Hematopoietic multipotent progenitor cell treated with erythropoietin and hydrocortisone succinate and interleukin-3 and kit ligand, for 4 days (in vitro differentiated cells): ENCODE measurements around the gene C2orf92.

Experiments used
- DNase-seq: peaks from one replicate; pipeline ENCODE4 v3.0.0-alpha.2; 2015

The C2orf92 gene

DNA sequence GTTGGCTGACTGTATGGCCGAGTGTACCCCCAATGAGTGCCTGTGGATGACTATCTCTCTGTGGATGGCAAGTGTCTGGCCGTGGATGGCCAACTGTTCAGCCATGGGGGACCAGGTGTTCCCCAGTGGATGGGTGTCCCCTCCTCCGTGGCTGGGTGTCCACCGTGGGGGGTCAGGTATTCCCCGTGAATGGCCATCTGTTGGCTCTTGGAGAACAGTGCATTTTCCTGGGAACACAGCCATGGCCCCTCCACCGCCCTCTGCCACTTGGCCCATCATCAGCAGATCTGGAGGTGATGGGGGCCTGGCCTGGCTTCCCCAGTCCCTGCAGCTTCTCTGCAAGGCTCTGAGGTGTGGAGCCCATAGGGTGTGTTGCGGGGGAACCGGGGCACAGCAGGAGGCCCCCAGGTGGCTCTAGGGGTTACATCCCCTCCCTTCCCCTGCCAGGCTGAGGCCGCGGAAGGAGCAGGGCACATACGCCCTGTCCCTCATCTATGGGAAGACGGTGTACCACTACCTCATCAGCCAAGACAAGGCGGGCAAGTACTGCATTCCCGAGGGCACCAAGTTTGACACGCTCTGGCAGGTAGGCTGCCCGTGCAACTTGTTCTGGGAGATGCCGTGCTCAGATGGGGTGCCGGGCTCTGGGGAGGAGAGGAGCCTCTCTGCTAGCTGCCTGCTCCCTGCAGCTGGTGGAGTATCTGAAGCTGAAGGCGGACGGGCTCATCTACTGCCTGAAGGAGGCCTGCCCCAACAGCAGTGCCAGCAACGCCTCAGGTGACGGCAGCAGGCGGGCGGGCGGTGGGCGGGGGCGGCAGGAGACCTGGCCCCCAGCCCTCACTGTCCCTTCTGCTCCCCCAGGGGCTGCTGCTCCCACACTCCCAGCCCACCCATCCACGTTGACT, 63.2 kb downstream of the C2orf92 start:
- no peak for DNase-seq

DNA sequence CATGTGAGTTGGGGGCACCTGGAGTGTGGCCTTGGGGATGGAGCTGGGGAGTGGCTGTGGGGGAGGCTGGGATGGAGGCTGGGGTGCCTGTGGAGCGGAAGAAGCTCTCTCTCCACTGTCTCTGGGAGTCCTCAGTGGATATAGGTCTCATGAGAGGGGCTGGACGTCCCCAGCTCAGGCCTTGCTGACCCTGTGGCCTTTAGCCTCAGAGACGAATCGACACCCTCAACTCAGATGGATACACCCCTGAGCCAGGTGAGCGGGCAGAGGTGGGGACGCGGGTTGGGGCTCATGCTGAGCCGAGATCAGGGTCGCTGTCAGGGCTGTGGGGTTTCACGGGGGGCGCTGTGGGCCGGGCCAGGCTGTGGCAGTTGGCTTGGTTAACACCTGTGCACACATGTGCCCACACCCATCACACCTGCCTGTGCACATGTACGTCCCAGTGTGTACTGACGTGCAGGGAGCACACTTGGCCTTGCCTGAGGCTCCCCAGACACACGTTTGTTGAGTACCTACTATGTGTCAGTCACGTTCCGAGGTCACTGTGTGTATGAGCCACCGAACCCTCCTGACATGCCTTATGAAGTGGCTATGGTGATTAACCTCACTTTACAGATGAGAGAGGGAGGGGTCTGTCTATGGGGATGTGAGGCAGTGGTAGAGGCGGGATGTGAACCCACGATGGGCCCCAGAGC, 64.0 kb downstream of the C2orf92 start:
- no peak for DNase-seq

DNA sequence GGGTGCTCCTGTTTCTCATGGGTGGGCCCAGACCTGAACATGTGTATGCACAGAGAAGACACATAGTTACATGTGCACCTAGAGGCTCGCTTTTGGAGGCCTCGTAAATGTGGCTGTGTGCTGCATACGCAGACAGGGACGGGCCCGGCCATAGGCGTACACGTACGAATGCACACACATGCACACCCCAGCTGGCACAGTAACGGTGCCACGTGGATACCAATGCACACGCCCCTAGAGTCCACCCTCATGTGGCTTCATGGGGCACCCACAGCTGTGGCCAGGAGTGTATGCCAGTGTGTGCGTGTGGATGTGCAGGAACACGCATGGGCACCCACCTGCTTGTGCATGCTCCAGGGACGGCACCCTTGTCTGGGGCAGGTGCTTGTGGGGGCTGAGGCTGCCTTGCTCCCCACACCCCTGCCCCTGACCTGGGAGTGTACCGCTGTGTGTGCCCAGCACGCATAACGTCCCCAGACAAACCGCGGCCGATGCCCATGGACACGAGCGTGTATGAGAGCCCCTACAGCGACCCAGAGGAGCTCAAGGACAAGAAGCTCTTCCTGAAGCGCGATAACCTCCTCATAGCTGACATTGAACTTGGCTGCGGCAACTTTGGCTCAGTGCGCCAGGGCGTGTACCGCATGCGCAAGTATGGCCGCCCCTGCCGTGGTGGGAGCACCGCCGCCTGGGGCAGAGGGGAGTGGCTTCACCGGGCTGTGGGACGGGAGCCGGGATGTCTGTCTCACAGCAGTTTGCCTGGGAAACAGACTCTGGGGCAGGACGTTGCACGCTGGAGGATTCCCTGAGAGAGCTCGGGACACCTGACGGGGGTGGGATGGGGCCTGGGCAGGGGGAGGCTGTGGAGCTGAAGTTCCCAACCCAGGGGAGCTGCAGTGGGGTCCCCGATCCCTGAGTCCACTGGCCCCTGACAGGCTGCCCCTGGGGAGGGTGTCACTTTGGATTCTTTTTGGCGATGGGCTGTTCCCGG, 64.8 kb downstream of the C2orf92 start:
- DNase-seq = no peak

DNA sequence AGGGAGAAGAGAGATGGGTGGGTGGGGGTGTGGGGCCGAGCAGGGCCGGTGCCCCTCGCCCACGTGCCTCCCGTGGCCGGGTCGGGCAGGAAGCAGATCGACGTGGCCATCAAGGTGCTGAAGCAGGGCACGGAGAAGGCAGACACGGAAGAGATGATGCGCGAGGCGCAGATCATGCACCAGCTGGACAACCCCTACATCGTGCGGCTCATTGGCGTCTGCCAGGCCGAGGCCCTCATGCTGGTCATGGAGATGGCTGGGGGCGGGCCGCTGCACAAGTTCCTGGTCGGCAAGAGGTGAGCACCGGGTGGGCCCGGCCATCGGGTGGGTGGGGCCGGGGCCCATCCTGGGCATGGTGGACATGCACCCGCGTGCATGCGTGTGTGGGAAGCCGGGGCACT, 65.6 kb downstream of the C2orf92 start:
- no peak for DNase-seq

DNA sequence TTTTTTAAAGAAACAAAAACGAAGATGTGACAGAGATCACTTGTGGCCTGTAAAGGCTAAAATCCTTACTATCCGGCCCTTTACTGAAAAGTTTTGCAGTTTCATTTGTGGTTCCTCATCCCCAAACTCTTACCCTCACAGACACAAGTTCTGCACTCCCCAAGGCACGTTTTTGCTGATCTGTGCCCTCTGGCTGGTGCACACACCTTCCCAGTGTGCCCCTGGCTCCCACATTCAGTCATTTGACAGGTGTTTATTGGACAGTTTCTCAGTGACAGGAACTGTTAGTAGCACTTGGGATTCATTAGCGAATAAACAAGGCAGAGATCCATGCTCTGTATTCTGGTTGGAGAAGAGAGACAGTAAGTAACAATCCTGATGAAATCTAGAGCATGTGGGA, 66.7 kb downstream of the C2orf92 start:
- no peak for DNase-seq

DNA sequence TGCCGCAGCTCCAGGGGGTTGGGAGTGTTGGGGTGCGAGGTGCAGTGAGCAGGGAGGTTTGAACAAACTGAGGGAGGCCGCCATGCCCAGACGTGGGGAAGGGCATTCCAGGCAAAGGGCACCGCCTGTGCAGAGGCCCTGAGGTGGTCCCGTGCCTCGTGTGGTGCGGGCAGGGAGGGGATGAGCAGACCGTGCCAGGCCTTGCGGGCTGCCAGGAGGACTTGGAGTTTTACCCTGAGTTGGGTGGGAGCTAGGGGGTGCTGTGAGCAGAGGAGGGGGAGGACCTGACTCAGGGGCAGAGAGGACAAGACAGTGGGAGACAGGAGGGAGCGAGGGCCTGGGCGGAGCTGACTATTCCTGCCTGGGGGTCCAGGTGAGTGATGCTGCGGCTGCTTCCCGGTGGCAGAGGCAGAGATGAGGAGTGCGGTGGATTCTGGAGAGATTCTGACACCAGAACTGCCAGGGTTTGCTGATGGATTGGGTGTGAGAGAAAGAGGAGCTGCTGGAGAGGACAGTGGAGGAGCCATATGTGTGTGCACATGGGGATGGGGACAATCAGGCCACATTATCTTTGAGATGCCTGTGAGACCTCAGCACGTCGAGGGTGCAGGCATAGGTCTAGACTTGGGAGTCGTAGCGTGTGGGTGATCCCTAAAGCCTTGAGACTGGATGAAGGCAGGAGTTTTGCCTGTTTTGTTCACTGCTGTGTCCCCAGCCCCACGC, 67.3 kb downstream of the C2orf92 start:
- DNase-seq = no peak

DNA sequence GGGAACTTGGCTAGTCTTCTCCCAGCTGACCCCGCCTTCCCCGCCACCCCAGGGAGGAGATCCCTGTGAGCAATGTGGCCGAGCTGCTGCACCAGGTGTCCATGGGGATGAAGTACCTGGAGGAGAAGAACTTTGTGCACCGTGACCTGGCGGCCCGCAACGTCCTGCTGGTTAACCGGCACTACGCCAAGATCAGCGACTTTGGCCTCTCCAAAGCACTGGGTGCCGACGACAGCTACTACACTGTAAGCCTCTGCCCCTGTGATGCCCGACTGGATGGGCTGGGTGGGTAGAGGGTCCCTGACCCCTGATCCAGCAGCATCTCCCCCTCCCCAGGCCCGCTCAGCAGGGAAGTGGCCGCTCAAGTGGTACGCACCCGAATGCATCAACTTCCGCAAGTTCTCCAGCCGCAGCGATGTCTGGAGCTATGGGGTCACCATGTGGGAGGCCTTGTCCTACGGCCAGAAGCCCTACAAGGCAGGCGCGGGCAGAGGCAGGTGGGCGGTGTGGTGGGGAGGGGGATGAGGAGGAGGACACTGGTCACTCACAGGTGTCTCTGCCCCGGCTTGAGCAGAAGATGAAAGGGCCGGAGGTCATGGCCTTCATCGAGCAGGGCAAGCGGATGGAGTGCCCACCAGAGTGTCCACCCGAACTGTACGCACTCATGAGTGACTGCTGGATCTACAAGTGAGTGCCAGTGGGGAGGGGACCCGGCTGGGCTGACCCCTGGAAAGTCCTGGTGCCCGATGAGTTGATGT, 68.1 kb downstream of the C2orf92 start:
- no peak for DNase-seq

DNA sequence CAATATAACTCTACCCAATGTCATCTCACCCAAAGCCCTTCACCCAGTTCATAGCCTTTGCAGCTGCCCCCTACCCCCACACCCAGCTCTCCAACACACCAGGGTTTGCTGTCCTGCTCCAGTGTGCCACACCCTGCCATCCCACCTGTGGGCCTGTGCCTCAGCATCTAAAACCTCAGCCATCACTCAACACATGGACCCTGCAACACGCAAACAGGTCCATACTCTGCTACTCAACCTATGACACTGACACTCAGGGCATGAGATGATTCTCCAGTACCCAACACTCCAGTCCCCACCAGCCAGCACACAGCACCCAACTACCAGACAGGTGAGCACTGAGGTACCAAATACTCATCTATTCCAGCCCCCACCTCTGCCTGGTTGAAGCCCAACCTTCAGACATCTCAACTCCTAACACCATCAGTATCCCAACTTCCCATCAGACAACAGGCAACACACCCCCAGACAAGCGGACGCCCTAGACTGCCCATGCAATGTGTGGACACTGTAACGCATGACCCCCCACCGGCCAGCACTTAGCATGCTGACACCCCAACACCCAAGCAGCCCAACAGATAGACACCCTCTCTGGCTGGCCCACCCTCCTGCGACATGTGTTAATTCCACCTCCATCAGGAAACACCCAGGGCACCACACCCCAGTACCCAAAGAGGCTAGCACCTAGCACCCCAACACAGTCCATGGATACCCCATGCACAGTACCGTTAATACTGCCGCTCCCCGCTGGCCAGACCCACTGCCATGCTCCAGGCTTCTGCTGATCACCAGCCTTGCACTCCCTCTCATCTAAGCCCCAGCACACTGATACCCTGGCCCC, 68.9 kb downstream of the C2orf92 start:
- no peak for DNase-seq

DNA sequence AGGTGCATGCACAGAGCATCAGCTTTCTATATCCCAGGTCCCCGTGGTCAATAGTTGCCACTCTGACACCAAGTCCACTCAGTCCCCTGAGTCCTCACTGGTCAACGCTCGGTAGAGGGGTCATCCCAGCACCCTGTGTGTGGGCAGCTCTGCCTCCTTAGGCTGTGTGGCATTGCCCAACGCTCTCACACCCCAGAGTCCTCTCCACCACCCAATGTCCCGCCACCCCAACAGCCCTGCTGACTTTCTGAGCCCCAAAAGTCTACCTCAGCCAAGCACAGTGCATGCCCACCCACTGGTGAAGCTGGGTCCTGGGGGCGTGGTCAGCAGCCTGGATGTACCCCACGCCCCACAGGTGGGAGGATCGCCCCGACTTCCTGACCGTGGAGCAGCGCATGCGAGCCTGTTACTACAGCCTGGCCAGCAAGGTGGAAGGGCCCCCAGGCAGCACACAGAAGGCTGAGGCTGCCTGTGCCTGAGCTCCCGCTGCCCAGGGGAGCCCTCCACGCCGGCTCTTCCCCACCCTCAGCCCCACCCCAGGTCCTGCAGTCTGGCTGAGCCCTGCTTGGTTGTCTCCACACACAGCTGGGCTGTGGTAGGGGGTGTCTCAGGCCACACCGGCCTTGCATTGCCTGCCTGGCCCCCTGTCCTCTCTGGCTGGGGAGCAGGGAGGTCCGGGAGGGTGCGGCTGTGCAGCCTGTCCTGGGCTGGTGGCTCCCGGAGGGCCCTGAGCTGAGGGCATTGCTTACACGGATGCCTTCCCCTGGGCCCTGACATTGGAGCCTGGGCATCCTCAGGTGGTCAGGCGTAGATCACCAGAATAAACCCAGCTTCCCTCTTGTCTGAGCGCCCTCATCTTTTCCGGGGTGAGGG, 69.7 kb downstream of the C2orf92 start:
- DNase-seq = no peak

DNA sequence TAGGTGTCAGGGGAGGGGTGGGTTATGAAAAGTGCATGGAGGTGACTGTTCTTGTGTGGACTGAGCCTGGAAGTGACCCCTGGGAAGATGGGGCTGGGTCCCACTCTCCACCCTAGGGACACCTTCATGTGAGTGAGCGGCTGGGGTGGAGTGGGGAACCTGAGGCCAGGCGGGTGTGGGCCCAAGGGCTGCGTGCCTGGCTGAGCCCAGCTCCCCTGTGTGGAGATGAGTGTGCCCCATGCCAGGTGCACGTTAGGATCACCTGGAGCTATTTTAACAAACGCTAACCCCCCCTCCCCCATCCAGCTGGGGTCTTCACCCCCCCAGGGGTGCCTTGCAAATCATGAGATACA, 70.4 kb downstream of the C2orf92 start:
- DNase-seq = no peak

DNA sequence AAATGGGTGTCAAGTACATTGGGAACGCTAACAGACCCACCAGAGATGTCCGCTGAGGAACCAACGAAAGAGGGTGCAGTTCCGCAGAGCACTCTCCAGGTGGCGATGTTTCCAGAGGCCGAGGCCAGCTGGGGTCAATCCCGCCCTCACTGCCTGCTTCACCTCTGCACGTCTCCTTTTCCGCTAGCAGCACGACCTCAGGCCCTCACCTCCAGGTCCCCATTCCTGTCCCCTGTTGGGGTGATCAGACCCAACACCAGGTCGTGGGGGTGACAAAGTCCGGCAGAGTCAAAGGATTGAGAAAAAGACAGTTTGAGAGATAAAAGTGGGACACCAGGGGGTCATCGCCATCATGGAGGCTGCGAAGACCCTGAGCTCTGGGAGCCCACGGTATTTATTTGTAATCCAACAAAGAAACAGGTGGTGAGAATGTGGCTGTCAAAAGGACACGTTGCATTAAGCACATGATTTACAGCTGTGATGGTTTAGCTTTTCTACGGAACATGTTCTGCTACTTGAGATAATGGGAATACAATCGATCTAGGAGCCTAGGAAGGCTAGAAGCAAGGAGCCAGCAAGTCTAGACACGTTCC, 71.2 kb downstream of the C2orf92 start:
- DNase-seq = peak; percentile 82

DNA sequence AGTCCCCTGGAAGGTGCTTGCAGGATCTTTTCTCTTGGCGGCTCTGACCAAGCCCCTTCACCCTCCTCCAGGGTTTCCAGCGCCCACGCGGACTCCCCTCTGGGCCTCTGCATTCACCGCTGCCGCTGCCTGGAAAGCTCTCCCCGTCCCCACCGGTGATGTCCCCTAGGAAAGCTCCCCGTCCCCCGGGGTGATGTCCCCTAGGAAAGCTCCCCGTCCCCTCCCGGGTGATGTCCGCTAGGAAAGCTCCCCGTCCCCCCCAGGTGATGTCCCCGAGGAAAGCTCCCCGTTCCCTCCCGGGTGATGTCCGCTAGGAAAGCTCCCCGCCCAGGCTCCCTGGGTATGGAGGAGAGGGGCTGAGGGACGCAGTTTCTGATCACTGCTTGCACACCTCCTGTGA, 71.7 kb downstream of the C2orf92 start:
- no peak for DNase-seq

DNA sequence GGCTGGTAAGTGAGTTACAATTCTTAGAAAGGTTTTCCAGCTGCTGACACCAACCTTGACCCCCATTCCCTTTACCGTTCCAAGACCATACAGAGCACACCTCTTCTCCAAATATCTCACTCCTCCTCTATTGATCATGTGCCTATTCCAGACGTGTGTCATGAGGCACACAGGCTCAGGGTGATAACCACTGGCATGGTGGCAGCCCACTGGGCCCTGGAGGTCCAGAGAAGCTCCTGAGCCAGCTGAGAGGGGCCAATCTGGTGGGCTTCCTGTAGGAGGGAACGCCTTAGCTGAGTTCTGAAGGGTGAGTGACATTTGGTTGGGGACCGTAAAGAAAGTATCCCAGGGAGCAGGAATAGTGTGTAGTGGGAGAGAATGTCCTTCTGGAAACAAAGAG, 72.2 kb downstream of the C2orf92 start:
- no peak for DNase-seq

DNA sequence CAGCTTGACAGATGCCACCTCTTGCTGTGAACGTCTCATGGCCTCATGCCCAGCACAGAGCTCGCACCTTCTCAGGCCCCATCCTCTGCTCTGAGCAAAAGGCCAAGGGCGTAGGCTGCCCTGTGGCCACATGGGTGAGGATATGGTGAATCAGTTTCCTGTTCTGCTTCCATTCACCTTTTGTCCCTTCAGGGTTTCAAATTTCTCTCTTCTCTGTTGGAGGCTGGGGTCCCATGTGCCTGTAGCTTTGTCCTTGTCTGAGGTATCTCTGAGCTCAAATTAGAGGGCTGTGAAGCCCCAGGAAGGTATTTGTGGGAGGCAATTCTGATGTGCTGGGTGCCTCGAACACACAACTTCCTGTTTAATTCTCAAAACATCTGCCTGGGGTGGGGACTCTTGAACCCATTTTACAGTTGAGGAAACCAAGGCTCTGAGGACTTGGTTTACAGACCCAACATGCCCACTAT, 72.9 kb downstream of the C2orf92 start:
- DNase-seq = no peak

DNA sequence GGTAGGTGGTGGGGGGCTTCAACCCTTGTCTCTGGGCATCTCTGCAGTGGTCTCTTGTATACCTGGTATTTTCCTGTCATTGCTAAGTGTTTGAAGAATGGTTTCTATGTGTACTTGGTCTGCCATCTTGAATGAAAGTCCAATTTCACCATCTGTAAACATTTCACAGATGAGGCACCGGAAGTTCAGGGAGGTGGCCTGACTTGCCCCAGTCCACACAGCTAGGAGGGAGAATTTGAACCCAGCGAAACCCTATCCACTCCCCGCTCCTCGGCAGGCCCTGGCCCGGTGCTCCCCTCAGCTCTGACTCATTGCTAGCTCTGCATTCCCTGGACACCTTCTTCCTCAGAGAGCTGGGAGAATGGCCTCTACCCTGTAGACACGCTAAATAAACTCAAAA, 74.4 kb downstream of the C2orf92 start:
- no peak for DNase-seq

DNA sequence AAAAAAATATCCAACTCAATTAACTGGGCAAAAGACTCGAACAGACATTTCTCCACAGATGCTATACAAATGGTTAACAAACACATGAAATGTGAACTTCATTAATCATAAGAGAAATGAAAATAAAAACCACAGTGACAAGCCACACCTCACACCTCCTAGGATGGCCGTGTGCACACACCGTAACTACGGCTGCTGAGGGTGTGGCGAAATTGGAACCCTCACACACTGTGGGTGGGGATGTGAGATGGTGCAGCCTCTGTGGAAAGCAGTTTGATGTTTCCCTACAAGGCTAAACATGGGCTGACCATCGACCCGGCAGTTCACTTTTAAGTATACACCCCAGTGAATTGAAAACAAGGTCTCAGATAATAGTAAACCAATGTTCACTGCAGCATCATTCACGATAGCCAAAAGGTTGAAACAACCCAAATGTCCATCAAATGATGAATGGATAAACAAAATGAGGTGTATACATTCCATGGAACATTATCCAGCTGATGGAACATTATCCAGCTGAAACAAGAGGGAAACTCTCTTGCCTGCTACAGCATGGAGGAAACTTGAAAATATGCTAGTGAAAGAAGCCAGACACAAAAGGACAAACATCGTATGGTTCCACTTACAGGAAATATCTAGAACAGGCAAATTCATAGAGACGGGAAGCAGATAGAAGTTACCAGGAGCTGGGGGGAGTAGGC, 76.1 kb downstream of the C2orf92 start:
- peak; percentile 46 for DNase-seq

DNA sequence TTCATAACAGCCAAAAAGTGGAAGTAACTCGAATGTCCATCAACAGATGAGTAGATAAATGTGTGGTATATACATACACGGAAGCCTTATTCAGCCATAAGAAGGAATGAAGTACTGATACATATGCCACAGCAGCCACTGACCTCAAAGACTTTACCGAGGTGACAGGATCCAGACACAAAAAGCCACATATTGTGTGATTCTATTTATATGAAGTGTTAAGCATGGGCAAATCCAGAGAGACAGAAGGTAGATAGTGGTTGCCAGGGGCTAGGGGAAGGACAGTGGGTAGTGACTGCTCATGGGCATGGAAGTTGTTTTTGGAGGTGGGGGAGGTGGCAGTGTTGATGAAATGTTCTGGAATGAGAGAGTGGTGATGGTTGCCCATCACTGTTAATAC, 77.8 kb downstream of the C2orf92 start:
- DNase-seq = peak; percentile 66

DNA sequence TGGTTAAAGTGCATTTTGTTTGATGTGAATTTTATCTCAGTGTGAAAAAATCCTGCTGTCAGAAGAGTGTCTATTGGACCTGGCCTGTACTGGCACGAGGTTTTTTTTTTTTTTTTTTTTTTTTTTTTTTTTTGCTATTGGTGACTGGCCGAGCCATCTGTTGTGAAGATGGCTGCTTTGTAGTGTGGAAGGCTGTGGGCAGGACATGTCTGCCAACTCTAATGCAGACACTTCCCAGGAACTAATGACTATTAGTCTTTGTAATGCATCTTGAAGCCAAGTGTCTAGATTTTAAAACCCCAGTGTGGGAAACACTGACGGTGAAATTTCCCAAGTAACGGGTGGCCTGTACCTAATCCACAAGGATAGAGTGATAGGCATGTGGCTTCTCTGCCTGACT, 78.2 kb downstream of the C2orf92 start:
- no peak for DNase-seq

DNA sequence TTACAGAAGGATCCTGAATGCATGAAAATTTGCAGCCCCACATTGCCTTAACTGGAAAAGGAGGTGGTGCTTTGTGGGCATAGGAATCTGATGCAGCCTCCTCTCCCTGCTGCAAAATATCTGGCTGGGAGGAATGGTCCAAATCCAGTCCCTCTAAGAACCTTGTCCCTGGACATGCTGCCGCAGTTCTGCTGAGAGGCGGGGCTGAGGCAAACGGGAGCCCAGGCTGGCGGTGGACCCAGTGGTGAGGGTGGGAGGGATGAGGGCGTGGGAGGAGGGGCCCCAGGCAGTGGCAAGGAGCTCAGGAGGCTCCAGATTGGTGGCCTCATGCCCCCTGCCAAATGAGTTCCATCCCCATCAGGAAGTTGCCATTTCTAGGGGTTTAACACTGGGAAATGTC, 80.1 kb downstream of the C2orf92 start:
- DNase-seq = no peak
